Measurements from ENCODE around the gene CHKA.

The CHKA gene

DNA sequence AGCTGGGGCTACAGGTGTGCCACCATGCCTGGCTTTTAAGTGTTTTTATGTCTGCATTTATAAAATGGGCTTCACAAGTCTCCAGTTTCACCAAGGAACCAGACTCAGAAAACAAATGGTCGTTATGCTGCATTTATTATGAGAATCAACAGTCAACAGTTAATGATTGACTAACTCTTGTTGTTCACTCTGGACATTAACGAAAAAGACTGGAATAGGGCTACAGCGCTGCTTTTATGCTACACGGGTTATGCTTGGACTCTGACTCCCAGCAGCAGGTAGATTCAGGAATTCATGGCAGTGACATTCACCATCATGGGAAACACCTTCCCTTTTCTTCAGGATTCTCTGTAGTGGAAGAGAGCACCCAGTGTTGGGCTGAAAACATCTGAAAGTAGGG is 44.4 kb upstream of the CHKA start:
- H3K4me1 ChIP-seq = no peaks in the 10 kb centered on the region
- H3K79me2 ChIP-seq = no peaks in the 10 kb centered on the region
- H3K4me3 ChIP-seq (ENCODE audit: low read depth, low read length) = no peak overlapping the region
- no peaks in the 10 kb centered on the region for H3K27me3 ChIP-seq (ENCODE audit: control insufficient read depth, insufficient read depth, low read length)
- H3K27ac ChIP-seq = no peak overlapping the region
- H3K9ac ChIP-seq = no peak overlapping the region
- no peak overlapping the region for H3K4me2 ChIP-seq (ENCODE audit: low read length)
- H3K9me3 ChIP-seq (ENCODE audit: control insufficient read depth, low read length) = no peaks in the 10 kb centered on the region
- no peaks in the 10 kb centered on the region for H3K36me3 ChIP-seq (ENCODE audit: control insufficient read depth, insufficient read depth, low read length)
- TF ChIP-seq CTCF (IDR thresholded peaks at IDR 0.05) = no peak
- H2AFZ ChIP-seq = no peak overlapping the region

DNA sequence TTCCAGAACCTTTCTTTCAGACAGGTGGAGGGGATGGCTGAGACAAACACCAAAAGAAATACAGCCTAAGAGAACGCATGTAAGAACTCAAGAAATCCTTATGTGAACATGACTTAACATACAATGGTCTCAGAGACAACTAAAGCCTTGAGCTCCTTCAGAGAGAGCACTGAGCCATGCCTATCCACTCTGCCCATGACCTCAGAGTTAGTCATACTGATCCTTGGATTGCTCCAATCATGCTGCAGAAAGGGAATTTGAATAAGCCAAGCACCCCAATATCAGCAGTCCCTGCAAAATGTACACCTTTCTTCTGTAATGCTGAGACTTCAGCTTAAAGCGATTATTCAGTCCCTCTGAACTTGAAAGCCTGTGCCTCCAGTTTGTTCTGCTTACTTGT is 43.2 kb upstream of the CHKA start:
- H3K36me3 ChIP-seq (ENCODE audit: control insufficient read depth, insufficient read depth, low read length) = no peaks in the 10 kb centered on the region

GRCh38 chr11:68163691-68164090 is 42.5 kb upstream of the CHKA start:
- Histone ChIP-seq H3K36me3 (ENCODE audit: control insufficient read depth, insufficient read depth, low read length) (no peaks in the 10 kb centered on the region), H3K79me2 (no peaks in the 10 kb centered on the region), H3K27me3 (ENCODE audit: control insufficient read depth, insufficient read depth, low read length) (no peaks in the 10 kb centered on the region), H3K9ac (no peak overlapping the region), H3K4me3 (ENCODE audit: low read depth, low read length) (no peak overlapping the region), H2AFZ (no peak overlapping the region), H3K4me2 (ENCODE audit: low read length) (no peak overlapping the region), H3K27ac (no peak overlapping the region), H3K9me3 (ENCODE audit: control insufficient read depth, low read length) (no peaks in the 10 kb centered on the region), H3K4me1 (no peaks in the 10 kb centered on the region)
- no peak for TF ChIP-seq CTCF (IDR thresholded peaks at IDR 0.05)

More for the DNA sequence above, 43.2 kb upstream of the CHKA start:
- no peak overlapping the region for H2AFZ ChIP-seq
- H3K27ac ChIP-seq = no peak overlapping the region
- no peaks in the 10 kb centered on the region for H3K9me3 ChIP-seq (ENCODE audit: control insufficient read depth, low read length)
- H3K4me2 ChIP-seq (ENCODE audit: low read length) = no peak overlapping the region
- H3K4me3 ChIP-seq (ENCODE audit: low read depth, low read length) = no peak overlapping the region
- H3K79me2 ChIP-seq = no peaks in the 10 kb centered on the region
- TF ChIP-seq CTCF (IDR thresholded peaks at IDR 0.05) = no peak
- no peaks in the 10 kb centered on the region for H3K27me3 ChIP-seq (ENCODE audit: control insufficient read depth, insufficient read depth, low read length)
- no peak overlapping the region for H3K9ac ChIP-seq
- no peaks in the 10 kb centered on the region for H3K4me1 ChIP-seq

DNA sequence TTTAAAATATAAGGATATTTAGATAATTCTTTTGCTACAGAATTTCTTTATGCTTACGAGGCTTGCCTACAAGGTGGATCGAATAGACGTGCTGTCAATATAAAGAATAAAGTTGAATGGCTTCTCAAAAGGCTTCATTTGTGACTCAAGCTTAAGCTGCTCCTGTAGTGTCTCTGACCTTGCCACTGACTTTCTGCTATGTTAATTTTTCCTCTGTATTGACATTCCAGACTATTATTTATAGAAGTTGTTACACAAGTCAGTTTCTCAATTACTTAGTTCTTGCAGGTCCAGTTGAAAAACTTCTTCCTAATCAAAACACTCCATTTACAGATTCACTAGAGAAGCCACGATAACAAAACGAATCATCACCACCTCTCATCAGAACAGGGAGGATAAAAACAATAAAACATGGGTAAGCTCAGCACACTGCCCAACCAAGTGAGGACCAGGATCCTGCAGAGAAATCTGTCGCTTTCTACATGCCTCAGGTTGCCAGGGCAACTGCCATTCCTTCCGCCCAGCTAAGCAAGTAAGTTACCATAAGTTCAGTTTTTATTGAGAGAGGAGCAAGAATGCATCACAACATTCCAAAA is 39.0 kb upstream of the CHKA start:
- H3K4me3 ChIP-seq (ENCODE audit: low read depth, low read length) = no peak overlapping the region
- no peaks in the 10 kb centered on the region for H3K9me3 ChIP-seq (ENCODE audit: control insufficient read depth, low read length)
- no peak for TF ChIP-seq CTCF (IDR thresholded peaks at IDR 0.05)
- no peaks in the 10 kb centered on the region for H3K36me3 ChIP-seq (ENCODE audit: control insufficient read depth, insufficient read depth, low read length)
- no peak overlapping the region for H3K9ac ChIP-seq
- no peak overlapping the region for H3K4me2 ChIP-seq (ENCODE audit: low read length)
- H3K27me3 ChIP-seq (ENCODE audit: control insufficient read depth, insufficient read depth, low read length) = no peaks in the 10 kb centered on the region
- no peak overlapping the region for H2AFZ ChIP-seq
- no peak overlapping the region for H3K27ac ChIP-seq
- H3K79me2 ChIP-seq = no peaks in the 10 kb centered on the region
- H3K4me1 ChIP-seq = no peaks in the 10 kb centered on the region

DNA sequence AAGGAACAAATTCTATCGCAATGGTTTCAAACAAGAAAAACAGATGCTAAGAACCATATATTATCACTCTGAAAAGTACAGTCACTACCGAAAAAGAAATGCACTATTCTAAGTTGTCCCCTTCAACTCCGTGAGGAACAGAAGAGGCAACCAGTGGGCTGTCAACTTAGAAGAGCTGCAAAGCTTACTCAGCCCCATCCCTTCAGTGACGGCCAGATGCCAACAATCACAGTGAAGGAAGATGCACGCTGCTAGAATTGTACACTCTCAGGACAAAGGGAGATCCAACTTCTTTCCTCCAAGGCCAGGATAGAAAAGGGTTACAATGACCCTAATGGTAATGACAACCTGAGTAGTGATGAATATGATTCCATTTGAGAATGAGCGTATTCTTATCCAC is 38.5 kb upstream of the CHKA start:
- no peaks in the 10 kb centered on the region for H3K27me3 ChIP-seq (ENCODE audit: control insufficient read depth, insufficient read depth, low read length)
- H3K9ac ChIP-seq = no peak overlapping the region
- H3K9me3 ChIP-seq (ENCODE audit: control insufficient read depth, low read length) = no peaks in the 10 kb centered on the region
- H2AFZ ChIP-seq = no peak overlapping the region
- H3K27ac ChIP-seq = no peak overlapping the region
- no peaks in the 10 kb centered on the region for H3K4me1 ChIP-seq
- H3K4me2 ChIP-seq (ENCODE audit: low read length) = no peak overlapping the region
- TF ChIP-seq CTCF (IDR thresholded peaks at IDR 0.05) = no peak
- no peaks in the 10 kb centered on the region for H3K79me2 ChIP-seq
- H3K36me3 ChIP-seq (ENCODE audit: control insufficient read depth, insufficient read depth, low read length) = no peaks in the 10 kb centered on the region
- no peak overlapping the region for H3K4me3 ChIP-seq (ENCODE audit: low read depth, low read length)
